ENCODE results near the gene FGFR3. TPM values are rescaled to one million over a fixed set of nuclear protein-coding genes. Genes with fewer than 3 reads are reported as not detected.

FGFR3 gene
- total and polyA plus RNA-seq, 2 of the 8 experiments (the other 6 are each of a cell fraction or from before 2014, with no cell fraction given), result 9.0 to 19.5 TPM

- no peak overlapping the region for H2AK5ac ChIP-seq (ENCODE audit: low read depth, low read length)
- H3K56ac ChIP-seq (replicated peaks; ENCODE audit: insufficient read length, low read depth, low read length), result no peak overlapping the region
- H3K4me3 ChIP-seq (ENCODE audit: extremely low read depth in 1 of 4, insufficient read depth in 2 of 4, low read depth in 3 of 4, low read length in 4 of 4), result no peak overlapping the region
- no peak overlapping the region for H2AFZ ChIP-seq (ENCODE audit: low read length)
- no peaks in the 10 kb centered on the region for H3K4me1 ChIP-seq (replicated peaks in 1 of 4; ENCODE audit: control insufficient read depth in 3 of 4, insufficient read depth in 4 of 4, low read length in 3 of 4)
- H3K4ac ChIP-seq (replicated peaks; ENCODE audit: insufficient read length, low read depth, low read length), result no peak overlapping the region
- no peak overlapping the region for H4K8ac ChIP-seq (ENCODE audit: extremely low read depth, insufficient read depth, low read length)
- no peak overlapping the region for H2BK5ac ChIP-seq (ENCODE audit: low read depth, low read length)
- no peaks in the 10 kb centered on the region for H3K27me3 ChIP-seq (replicated peaks in 1 of 4; ENCODE audit: control insufficient read depth in 3 of 4, extremely low read depth in 1 of 4, insufficient read depth in 3 of 4, low read length in 3 of 4)
- H2BK12ac ChIP-seq (ENCODE audit: low read depth, low read length), result no peak overlapping the region
- no peak overlapping the region for H3K18ac ChIP-seq (ENCODE audit: extremely low read depth, low read length)
- CTCF ChIA-PET (ENCODE audit: partially characterized antibody), result interaction anchor here (0.8 to 3.1 kb wide), 6 partner anchors 8 to 116 kb away, joined by 3 to 16 read pairs (median 6); no protein-coding TSS in a partner anchor
- no peak overlapping the region for H3K27ac ChIP-seq (ENCODE audit: low read depth, low read length)
- POLR2A ChIA-PET (ENCODE audit: partially characterized antibody), result interaction anchor here (1.2 kb wide), 1 partner anchor 131 kb away, joined by 3 read pairs; the partner anchor contains the start of gene SLBP
- no peak overlapping the region for H3K23ac ChIP-seq (ENCODE audit: insufficient read length)
- no peak overlapping the region for H3K9ac ChIP-seq (replicated peaks in 1 of 4; ENCODE audit: extremely low read depth in 1 of 4, low read depth in 3 of 4, low read length in 3 of 4)
- no peak overlapping the region for H2BK120ac ChIP-seq (replicated peaks; ENCODE audit: low read depth, low read length)
- H2BK15ac ChIP-seq (ENCODE audit: low read length), result no peak overlapping the region
- H3K79me2 ChIP-seq (ENCODE audit: control insufficient read depth in 1 of 2, insufficient read depth in 2 of 2, low read length in 2 of 2), result no peaks in the 10 kb centered on the region
- H3K4me2 ChIP-seq (ENCODE audit: insufficient read depth in 1 of 2, low read depth in 2 of 2, low read length in 2 of 2), result no peak overlapping the region
- peaks cover 0 to 10% (median 6%) of the 10 kb centered on the region in 4 experiments; a peak in 6 of 8 replicates for H3K36me3 ChIP-seq (ENCODE audit: control insufficient read depth in 2 of 4, insufficient read depth in 4 of 4, low read length in 3 of 4)
- DNase-seq (ENCODE audit: low read depth in 1 of 2, low spot score in 2 of 2), result no peak
- no peaks in the 10 kb centered on the region for H3K23me2 ChIP-seq (ENCODE audit: low read depth, low read length)
- H4K5ac ChIP-seq (ENCODE audit: insufficient read length, low read depth, low read length), result no peak overlapping the region
- H3K14ac ChIP-seq (ENCODE audit: insufficient read length), result no peak overlapping the region
- no peaks in the 10 kb centered on the region for H3K9me3 ChIP-seq (ENCODE audit: insufficient read depth in 2 of 2, low read depth in 1 of 2, low read length in 1 of 2)
- H4K91ac ChIP-seq (replicated peaks; ENCODE audit: insufficient read length, low read length), result no peak overlapping the region
- peaks cover 10% of the 10 kb centered on the region for H3K79me1 ChIP-seq (ENCODE audit: low read depth, low read length)
- no peak overlapping the region for H2BK20ac ChIP-seq (ENCODE audit: low read length)
- FAIRE-seq, result no peak
- peaks cover 1 to 19% of the 10 kb centered on the region in 2 experiments for H4K20me1 ChIP-seq (replicated peaks in 1 of 2; ENCODE audit: control insufficient read depth in 1 of 2, insufficient read depth in 2 of 2, low read length in 2 of 2)
- 91% methylated on average over 17 of the region's 17 CpGs; no CpG with 5 or more reads in 1 of the 2 experiments for WGBS, 2 experiments (ENCODE audit: extremely low coverage in 1 of 2, insufficient coverage in 1 of 2, insufficient read length in 1 of 2, insufficient replicate concordance in 2 of 2, low coverage in 1 of 2, low lambda C conversion rate in 2 of 2, missing lambda C conversion rate in 1 of 2)
- TF ChIP-seq SAP30 (IDR thresholded peaks at IDR 0.05; ENCODE audit: insufficient read depth, insufficient replicate concordance, low read length) (no peak), SP4 (IDR thresholded peaks at IDR 0.05; ENCODE audit: low read length) (no peak)
Measured at GRCh38 chr4:1842993-1843448, 49.9 kb downstream of the FGFR3 start.

All from H1 (cell line).